Fibroblast of skin of left quadriceps (primary cell): ENCODE measurements around the gene DUOXA2.

Experiments used
- DNase-seq, 2 experiments: peaks; one replicate each; pipeline ENCODE4 v3.0.0-alpha.2; 2013; ENCODE audit warnings: low read depth in 2 of 2

Gene DUOXA2

GRCh38 chr15:45116482-45117307, 2.6 kb downstream of the DUOXA2 start:
- no peak for DNase-seq

- DNase-seq, result no peak
Measured at GRCh38 chr15:45117308-45118130, 3.4 kb downstream of the DUOXA2 start.

- peak; percentile 74 to 77 for DNase-seq
Measured at GRCh38 chr15:45118131-45118588, 4.0 kb downstream of the DUOXA2 start.

GRCh38 chr15:45118996-45119395, 4.9 kb downstream of the DUOXA2 start:
- no peak for DNase-seq

- no peak for DNase-seq
Measured at GRCh38 chr15:45120081-45120972, 6.2 kb downstream of the DUOXA2 start.

GRCh38 chr15:45121020-45121419, 6.9 kb downstream of the DUOXA2 start:
- DNase-seq, result no peak

- peak; percentile 52 to 63 for DNase-seq
Measured at GRCh38 chr15:45121706-45122417, 7.7 kb downstream of the DUOXA2 start.

GRCh38 chr15:45122719-45123118, 8.6 kb downstream of the DUOXA2 start:
- no peak for DNase-seq

- DNase-seq, result no peak
Measured at GRCh38 chr15:45123397-45123796, 9.3 kb downstream of the DUOXA2 start.

GRCh38 chr15:45126535-45127158, 12.5 kb downstream of the DUOXA2 start:
- DNase-seq, result no peak

GRCh38 chr15:45128971-45129639, 15.0 kb downstream of the DUOXA2 start:
- no peak for DNase-seq

GRCh38 chr15:45129651-45130129, 15.6 kb downstream of the DUOXA2 start, which contains the start of the genes DUOX1 and DUOXA1:
DUOX1 (plus strand) TSS chr15:45129994; CDS start chr15:45131967, 1,973 bp downstream.
DUOXA1 (minus strand) TSS chr15:45129879; CDS start chr15:45123014, 6,865 bp downstream.
- no peak for DNase-seq

- no peak for DNase-seq
Measured at GRCh38 chr15:45130291-45131000, 16.3 kb downstream of the DUOXA2 start.

- DNase-seq, result no peak
Measured at GRCh38 chr15:45131510-45131909, 17.4 kb downstream of the DUOXA2 start.

GRCh38 chr15:45132844-45133560, 18.9 kb downstream of the DUOXA2 start:
- DNase-seq, result no peak

GRCh38 chr15:45133561-45133920, 19.4 kb downstream of the DUOXA2 start:
- DNase-seq, result no peak

- DNase-seq, result no peak
Measured at GRCh38 chr15:45134046-45134445, 19.9 kb downstream of the DUOXA2 start.
